Ascending aorta (tissue), 2 donors: ENCODE data around the gene SLC9A4. TPM values are rescaled to one million over a fixed set of nuclear protein-coding genes. Genes with fewer than 3 reads are reported as not detected.

Source experiments
- DNase-seq, 2 donors: peaks; one replicate each; pipeline ENCODE4 v3.0.0-alpha.2; 2019; ENCODE audit warnings: low spot score in 2 of 2
- H3K27ac ChIP-seq, 2 donors: fragments of 200-600 bp; sonication (generic); one replicate each; pipeline ENCODE4 v1.5.1; 2016 to 2017; ENCODE audit warnings: mild to moderate bottlenecking in 1 of 2
- H3K27me3 ChIP-seq: fragments of 200-600 bp; sonication (generic); one replicate; pipeline ENCODE4 v1.5.1; 2017
- H3K36me3 ChIP-seq, 2 donors: fragments of 200-600 bp; sonication (generic); one replicate each; pipeline ENCODE4 v1.5.1; 2016
- H3K4me1 ChIP-seq, 2 donors: fragments of 200-600 bp; sonication (generic); one replicate each; pipeline ENCODE4 v1.5.1; 2016 to 2017; ENCODE audit warnings: mild to moderate bottlenecking in 1 of 2
- H3K4me3 ChIP-seq, 2 donors: fragments of 200-600 bp; sonication (generic); one replicate each; pipeline ENCODE4 v1.5.1; 2016 to 2017; ENCODE audit warnings: mild to moderate bottlenecking in 1 of 2
- H3K9me3 ChIP-seq, 2 donors: fragments of 200-600 bp; sonication (generic); one replicate each; pipeline ENCODE4 v1.5.1; 2016
- CTCF ChIP-seq, 3 experiments: fragments of 200-600 bp in 2 of 3; fragments of 450-650 bp in 1 of 3; sonication (generic) in 2 of 3; IDR thresholded peaks; one replicate each; pipeline ENCODE4 v1.5.1; 2016 to 2019; ENCODE audit warnings: antibody characterized with exemption in 3 of 3, mild to moderate bottlenecking in 1 of 3, moderate library complexity in 1 of 3
- intact Hi-C: fragments of 100-400 bp; cut with DNase I; formaldehyde crosslinking; loops from one replicate; pipeline ENCODE4 v1.15.1; 2023
- total RNA-seq: library from RNA; depleted of rRNA; stranded (reverse); fragments of >200 nt; gene quantifications from one replicate; pipeline ENCODE4 v1.1.0, GENCODE V29; 2016

Gene SLC9A4
- total RNA-seq, 1 donor from 2014 or later, result not detected

GRCh38 chr2:102527086-102527485 lies 54.1 kb downstream of the SLC9A4 start:
- intact Hi-C loops, result no loop called here
- Histone ChIP-seq H3K9me3 (no peaks in the 10 kb centered on the region), H3K4me1 (no peaks in the 10 kb centered on the region), H3K36me3 (no peaks in the 10 kb centered on the region), H3K4me3 (no peak overlapping the region), H3K27me3 (no peaks in the 10 kb centered on the region), H3K27ac (no peak overlapping the region)
- DNase-seq, result no peak
- no peak for TF ChIP-seq CTCF (IDR thresholded peaks at IDR 0.05)

DNA sequence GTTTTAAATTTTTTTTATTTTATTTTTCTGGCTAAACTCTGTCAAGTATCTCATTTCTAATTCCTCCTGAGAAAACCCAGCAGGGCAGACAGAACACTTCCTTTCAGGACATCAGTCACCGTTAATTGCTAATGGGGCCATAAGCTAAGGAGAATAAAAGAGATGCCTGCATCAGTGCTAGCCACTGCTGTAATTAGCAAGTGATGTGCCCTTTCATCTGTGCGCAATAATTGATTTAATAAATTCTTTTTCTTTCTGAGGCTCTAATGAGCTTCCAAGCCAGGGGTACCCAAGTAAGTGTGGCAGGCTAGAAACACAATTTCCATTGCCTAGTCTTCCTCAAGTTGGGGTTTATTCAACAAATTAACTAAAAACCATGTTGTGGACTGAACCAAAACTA lies 65.5 kb downstream of the SLC9A4 start:
- no peak for TF ChIP-seq CTCF (IDR thresholded peaks at IDR 0.05)
- H3K9me3 ChIP-seq, result no peaks in the 10 kb centered on the region
- intact Hi-C loops, result no loop called here
- DNase-seq, result no peak
- no peak overlapping the region for H3K4me3 ChIP-seq
- no peaks in the 10 kb centered on the region for H3K36me3 ChIP-seq
- H3K4me1 ChIP-seq, result no peaks in the 10 kb centered on the region
- H3K27ac ChIP-seq, result no peak overlapping the region
- H3K27me3 ChIP-seq, result no peaks in the 10 kb centered on the region

- intact Hi-C loops, result no loop called here
- H3K4me3 ChIP-seq, result no peak overlapping the region
- no peaks in the 10 kb centered on the region for H3K27me3 ChIP-seq
- TF ChIP-seq CTCF (IDR thresholded peaks at IDR 0.05), result no peak
- no peaks in the 10 kb centered on the region for H3K9me3 ChIP-seq
- no peak for DNase-seq
- H3K27ac ChIP-seq, result no peak overlapping the region
- H3K4me1 ChIP-seq, result no peaks in the 10 kb centered on the region
- H3K36me3 ChIP-seq, result no peaks in the 10 kb centered on the region
These were observed 67.9 kb downstream of the SLC9A4 start for GRCh38 chr2:102540882-102541281.

- Histone ChIP-seq H3K27me3 (no peaks in the 10 kb centered on the region), H3K4me1 (no peaks in the 10 kb centered on the region), H3K4me3 (no peak overlapping the region), H3K9me3 (peaks cover 4 to 13% of the 10 kb centered on the region in 2 donors), H3K36me3 (no peaks in the 10 kb centered on the region), H3K27ac (no peak overlapping the region)
- intact Hi-C loops, result no loop called here
- DNase-seq, result no peak
- TF ChIP-seq CTCF (IDR thresholded peaks at IDR 0.05), result no peak
These were observed 71.2 kb downstream of the SLC9A4 start for GRCh38 chr2:102544182-102544581.

DNA sequence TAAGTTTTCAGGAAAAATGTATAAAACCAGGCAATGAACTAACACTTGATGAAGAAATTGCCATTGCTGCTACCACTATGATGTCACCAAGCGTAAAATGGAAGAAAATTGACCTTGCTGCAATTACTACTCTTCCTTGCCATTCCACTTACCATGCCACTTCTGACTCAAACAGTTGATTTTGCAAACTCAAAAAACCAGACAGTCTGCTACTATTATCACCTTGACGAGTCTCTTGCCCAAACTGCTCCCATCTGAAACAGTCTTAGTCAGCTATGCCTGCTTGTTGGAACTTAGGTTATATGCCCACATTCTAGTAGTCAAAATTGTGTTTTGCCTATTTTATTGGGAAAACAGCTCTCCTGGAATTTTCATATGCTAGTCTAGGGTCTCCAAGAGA lies 74.4 kb downstream of the SLC9A4 start:
- TF ChIP-seq CTCF (IDR thresholded peaks at IDR 0.05), result no peak
- intact Hi-C loops, result no loop called here
- H3K9me3 ChIP-seq, result peaks cover 4 to 19% of the 10 kb centered on the region in 2 donors
- H3K36me3 ChIP-seq, result no peaks in the 10 kb centered on the region
- H3K4me1 ChIP-seq, result no peaks in the 10 kb centered on the region
- no peak for DNase-seq
- H3K27me3 ChIP-seq, result no peaks in the 10 kb centered on the region
- no peak overlapping the region for H3K27ac ChIP-seq
- no peak overlapping the region for H3K4me3 ChIP-seq

DNA sequence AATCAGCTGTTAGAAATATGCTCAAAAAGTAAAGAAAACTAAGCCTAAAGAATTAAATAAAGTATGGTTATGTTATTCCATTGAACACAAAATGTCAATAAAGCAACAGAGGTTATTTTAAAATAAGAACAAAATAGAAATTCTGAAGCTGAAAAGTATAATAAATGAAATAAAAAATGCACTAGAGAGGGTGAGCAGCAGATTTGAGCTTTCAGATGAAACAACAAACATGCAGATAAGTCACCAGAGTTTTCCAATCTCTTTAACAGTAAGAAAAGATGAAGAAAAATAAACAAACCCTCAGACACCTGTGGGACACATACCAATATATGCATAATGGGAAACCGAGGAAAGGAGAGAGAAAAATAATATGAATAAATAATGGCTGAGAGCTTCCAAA lies 76.0 kb downstream of the SLC9A4 start:
- TF ChIP-seq CTCF (IDR thresholded peaks at IDR 0.05), result no peak
- Histone ChIP-seq H3K27me3 (no peaks in the 10 kb centered on the region), H3K9me3 (peaks cover 4 to 19% of the 10 kb centered on the region in 2 donors), H3K4me1 (no peaks in the 10 kb centered on the region), H3K27ac (no peak overlapping the region), H3K4me3 (no peak overlapping the region), H3K36me3 (no peaks in the 10 kb centered on the region)
- intact Hi-C loops, result no loop called here
- DNase-seq, result no peak
